ENCODE measurements around the gene TMEM176A.
"Not testable (repeated sequence)": the region's sequence is repeated elsewhere in the genome, so short reads cannot be mapped to it uniquely, and the experiment has no call there.

The TMEM176A gene, protein sequence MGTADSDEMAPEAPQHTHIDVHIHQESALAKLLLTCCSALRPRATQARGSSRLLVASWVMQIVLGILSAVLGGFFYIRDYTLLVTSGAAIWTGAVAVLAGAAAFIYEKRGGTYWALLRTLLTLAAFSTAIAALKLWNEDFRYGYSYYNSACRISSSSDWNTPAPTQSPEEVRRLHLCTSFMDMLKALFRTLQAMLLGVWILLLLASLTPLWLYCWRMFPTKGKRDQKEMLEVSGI

DNA sequence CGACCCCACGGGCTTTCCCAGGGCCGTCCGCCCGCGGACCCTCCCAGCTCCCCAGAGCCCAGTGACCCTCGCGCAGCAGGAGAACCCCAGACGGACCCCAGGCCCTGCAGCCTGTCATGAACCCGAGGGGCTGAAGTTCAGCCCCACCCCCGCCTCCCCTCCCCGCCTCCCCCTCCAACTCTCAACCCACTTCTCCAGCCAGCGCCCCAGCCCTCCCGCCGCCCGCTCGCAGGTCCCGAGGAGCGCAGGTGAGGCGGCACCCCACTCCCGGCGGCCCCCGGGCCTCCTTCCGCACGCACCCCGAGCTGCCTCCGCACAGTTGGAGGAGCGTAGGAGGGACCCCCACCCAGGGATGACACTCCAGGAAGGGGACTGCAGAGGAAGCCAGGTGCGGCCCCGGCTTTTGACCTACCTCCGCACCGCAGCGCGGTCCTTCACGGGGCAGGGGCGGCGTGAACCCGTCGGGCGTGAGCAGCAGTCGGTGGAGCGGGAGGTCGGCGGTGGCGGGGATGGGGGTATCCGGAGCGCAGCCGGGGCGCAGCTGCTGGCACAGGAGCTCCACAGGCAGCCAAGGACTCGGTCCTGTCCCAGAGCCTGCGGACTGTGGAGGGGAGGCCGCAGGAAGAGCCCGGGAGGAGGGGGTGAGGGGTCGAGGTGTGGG is at the start of gene TMEM176A:
TMEM176A (plus strand) TSS at position 189 of the 661 bp plus-strand sequence. CDS start 782 bp downstream, outside the sequence.
- no peak for DNase-seq

DNA sequence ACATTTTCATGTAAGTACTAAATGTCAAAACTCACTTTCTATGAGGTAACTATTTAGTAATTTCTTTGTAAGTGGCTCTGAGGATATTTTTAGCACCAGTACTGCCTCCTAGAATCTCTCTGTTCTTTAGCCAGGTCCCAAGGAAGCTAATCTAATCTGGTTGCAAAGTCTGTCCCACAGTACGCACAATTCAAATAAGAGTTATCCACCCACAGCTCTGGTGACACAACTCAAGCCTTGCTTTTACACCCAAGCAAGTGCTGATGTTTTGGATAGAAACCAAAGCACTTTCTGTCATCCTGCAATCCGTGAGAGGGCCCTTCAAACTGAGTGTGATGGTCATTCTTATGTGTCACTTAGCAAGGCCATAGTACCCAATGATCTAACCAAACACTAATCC is 48.9 kb upstream of the TMEM176A start:
- no peak for DNase-seq

DNA sequence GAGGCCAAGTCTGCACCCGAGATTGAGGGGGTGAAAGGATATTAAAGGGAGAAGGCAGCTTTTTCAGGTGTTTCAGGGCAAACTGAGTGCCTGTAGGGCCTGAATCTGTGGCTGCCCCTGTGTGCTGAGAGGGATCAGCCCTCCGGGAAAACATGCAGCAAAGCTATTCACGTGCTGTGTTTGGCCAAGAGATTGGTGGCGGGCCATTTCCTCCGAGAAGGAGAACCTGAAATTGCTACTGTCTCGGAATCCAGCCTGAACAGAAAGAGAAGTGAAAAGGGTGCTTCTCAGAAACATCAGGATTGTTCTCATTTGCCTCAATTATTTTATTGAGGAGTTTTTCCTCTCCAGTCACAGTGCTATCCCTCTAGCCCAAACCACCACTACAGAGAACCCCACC is 47.3 kb upstream of the TMEM176A start:
- no peak for DNase-seq

DNA sequence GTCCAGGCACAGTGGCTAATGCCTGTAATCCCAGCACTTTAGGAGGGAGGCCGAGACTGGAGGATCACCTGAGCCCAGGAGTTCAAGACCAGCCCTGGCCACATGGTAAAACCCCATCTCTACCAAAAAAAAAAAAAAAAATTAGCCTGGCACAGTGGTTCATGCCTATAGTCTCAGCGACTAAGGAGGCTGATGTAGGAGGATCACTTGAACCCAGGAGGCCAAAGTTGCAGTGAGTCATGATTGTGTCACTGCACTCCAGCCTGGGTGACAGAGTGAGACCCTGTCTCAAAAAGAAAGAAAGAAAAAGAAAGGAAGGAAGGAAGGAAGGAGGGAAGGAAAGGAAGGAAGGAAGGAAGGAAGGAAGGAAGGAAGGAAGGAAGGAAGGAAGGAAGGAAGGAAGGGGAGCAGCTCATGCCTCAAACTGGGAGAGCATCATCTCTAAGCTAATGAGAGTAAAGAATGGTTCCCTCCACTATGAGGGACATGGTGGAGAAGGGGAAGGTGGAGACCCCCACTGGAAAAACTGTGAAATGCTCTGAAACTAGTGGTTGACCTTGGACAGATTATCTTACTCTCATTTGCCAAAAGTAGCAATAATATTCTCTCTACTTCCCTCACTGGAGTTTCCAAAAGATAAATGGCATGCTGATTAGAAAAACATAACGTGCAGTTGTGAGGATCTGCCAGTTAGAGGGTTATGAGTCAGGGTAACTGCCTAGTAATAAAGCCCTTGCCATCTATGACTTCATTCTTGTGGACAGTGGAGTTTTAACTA is 46.6 kb upstream of the TMEM176A start:
- peak; percentile 24 for DNase-seq

DNA sequence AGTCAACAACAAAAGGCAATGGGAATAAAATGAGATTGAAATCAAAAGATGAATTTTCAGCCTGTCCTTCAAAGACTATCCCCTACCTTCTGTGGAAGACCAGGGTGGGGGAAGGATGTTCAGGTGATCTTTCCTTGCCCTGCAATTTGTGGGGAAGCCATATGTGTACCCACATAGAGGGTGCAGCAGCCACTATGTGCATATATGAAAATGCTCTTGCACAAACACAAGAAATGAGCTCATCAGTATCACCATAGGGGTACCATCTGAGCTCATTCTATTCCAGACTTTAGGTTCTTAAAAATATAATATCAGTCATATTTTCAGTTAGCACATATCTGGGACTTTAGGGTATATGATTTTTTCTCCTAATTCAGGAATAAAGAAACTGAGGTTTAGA is 45.6 kb upstream of the TMEM176A start:
- DNase-seq: no peak

DNA sequence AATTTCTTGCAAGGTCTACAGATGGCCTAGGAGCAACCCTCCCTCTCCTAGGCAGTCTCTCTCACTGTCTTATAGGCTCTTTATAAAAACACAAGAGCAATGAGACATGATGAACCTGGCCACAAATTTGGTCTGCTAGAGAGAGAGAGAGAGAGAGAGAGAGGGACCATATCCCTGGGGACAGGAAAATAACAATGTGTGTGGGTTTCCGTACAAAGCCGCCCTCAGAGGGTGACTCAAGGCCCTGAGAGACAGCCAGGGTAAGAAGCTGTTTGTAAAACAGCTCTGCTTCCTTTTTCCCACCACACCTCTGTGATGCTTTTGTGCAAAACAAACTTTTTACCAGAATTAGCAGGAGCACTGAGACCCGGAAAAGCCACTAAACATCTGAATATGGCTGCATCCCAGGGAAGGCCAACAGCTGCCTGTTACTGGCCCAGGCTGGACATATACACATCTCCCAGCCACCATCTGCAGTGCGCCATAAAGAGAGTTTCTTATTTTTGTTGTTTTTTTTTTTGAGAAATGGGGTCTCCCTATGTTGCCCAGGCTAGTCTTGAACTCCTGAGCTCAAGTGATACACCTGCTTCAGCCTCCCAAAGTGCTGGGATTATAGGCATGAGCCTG is 45.0 kb upstream of the TMEM176A start:
- DNase-seq: peak; percentile 75

DNA sequence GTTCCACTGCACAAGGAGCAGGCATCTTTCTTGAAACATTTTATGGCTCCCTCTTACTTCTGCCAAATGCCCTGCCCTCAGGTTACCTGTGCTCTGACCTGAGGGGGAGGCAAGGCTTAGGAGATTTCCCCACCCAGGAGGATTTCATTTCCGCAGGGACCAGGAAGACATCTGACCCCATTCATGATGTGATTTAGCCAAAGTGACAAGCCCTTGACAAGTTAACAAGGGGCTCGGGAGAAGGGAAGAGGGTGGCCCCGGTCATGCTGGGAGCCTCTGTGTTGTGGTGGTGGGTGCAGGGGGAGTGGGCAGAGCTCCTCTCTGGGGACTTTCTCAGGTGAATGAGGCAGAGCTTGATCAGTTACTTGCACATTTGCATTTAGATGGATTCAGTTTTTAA is 44.4 kb upstream of the TMEM176A start:
- DNase-seq: no peak

DNA sequence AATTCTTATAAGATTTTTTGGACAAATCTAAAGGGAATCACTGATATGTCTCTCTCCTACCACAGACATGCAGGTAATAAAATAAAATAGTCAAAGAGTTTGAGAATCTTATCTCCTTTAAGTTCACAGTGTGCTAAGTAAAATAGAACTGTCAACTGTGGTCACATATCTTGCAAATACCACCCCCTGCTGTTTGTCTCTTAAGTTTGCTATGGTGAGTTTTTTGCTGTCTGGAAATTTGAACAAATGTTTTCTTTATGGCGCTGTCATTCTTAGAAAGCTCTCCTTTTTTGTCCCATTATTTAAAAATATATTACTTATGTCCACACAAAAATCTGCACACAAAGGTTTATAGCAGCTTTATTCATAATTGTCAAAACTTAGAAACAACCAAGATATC is 43.7 kb upstream of the TMEM176A start:
- no peak for DNase-seq

DNA sequence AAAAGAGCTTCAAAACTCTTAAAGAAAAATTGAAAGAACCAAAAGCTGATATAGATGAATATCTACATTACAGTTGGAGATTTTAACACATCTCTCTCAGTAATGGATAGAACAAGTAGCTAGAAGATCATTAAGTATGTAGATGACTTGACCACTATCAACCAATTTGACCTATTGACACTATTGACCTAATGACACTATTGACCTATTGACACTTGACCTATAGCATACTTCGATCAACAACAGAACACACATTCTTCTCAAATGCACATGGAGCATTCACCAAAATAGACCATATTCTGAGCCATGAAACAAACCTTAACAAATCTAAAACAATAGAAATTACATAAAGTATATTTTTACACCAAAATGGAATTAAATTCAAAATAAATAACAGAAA is 41.1 kb upstream of the TMEM176A start:
- DNase-seq: no peak

DNA sequence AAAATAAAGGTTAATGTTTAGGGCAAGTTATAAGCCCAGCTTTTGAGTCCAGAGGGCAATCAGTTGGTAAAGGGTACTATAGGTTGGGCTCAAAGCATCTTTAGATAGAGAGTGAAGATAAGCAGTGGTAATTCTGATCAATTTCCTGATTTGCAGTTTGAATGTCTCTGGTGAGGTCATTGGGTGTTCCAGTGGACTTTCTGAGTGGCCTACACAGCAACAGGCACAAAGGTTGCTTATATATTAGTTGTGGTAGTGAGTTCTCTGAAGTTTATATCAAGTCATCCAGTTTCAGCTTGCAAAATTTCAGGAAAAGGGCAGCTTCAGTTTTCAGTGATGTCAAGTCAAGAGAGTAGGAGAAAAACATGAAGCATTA is 34.2 kb upstream of the TMEM176A start:
- no peak for DNase-seq

DNA sequence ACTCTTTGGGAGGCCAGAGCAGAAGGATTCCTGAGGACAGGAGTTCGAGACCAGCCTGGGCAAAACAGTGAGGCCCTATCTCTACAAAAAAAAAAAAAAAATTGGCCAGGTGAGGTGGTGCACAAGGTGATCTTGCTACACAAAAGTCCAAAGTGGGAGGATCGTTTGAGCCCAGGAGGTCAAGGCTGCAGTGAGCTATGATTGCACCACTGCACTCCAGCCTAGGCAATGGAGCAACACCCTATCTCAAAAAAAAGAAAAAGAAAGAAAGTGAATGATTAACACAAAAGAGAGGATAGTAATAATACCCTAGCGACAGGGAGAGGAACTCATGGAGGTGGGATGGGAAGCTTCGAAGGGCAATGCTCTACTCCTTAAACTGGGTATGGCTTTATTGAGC is 30.8 kb upstream of the TMEM176A start:
- DNase-seq: no peak

DNA sequence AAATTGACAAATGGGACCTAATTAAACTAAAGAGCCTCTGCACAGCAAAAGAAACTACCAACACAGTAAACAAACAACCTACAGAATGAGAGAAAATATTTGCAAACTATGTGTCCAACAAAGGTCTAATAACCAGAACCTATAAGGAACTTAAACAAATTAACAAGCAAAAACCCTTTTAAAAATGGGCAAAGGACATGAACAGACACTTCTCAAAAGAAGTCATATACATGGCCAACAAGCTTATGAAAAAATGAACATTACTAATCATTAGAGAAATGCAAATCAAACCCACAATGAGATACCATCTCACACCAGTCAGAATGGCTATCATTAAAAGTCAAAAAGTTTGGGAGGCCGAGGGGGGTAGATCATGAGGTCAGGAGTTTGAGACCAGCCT is 26.4 kb upstream of the TMEM176A start:
- not testable (repeated sequence) for DNase-seq

DNA sequence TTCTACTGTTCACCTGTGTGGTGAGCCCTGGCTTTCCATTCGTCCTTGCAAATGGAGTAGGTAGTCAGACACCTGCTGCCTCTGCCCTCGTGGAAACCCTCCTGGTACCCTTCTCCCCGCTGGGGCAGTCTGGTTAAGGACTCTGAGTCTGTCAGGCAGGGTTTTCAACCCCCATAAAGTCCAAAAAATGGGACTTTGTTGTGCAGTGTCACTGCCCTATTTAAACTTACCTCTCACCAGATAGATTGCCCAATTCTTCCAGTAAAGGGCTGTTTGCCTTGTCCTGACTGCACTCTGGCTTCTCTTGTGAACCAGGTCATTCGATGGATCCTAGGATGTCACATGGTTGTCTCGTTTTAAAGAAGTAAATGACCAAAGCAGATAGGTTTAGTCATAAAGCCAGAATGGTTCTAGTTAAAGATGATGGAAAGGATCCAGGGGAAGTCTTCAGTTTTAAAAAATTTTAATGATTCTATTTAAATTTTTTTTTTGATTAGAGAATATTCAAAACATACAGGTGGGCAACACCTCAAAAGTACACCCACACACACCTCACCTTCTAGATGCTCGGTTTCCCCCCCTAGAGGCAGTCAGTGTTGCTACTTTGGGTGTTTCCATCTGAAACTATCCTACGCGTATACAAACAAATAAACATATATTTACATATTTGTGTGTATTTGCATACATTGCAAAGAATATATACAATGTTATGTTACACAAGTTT is 22.4 kb upstream of the TMEM176A start:
- DNase-seq: no peak

DNA sequence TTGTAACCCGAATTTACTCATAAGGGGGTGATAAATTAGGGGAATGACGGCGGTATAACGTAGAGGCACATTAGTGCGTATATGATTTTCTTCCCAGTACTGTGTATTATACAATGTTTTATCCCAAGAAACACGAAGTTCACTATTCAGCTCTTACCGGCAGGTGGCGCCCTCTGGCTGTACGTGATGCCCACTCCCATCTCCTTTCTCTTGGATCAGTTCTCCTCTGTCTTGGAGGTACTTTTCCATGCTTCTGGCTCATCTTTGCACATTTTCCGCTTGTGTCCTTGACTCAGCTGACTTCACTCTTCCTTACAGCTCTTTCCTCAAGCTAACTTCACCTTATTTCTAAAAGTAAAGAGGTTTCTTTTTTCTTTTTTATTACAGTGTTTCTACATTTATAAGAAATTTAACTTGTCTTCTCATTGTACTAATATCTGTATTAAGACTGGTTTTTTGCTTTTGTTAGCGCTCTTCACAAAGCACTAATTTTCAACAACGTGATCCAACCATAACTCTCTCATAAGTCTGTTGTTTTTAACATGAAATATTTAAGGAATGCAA is 21.7 kb upstream of the TMEM176A start:
- peak; percentile 66 for DNase-seq

DNA sequence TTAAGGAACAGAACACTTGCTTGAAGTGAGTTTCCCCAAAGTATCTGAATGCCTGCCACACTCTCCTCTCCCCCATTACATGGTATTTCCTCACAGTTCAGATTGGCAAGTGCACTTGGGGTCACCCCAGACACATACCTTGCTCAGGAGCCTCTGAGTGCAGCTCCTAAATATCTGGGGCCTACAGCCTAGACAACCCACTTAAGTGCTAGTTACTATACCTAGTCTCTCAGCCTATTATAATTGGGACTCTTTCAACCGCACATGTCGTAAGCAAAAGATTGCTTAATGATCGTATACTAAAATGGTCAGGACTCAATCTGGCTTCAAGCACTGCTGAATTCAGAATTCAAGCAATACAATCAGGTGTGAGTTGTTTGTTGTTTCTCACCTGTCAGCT is 20.3 kb upstream of the TMEM176A start:
- no peak for DNase-seq

DNA sequence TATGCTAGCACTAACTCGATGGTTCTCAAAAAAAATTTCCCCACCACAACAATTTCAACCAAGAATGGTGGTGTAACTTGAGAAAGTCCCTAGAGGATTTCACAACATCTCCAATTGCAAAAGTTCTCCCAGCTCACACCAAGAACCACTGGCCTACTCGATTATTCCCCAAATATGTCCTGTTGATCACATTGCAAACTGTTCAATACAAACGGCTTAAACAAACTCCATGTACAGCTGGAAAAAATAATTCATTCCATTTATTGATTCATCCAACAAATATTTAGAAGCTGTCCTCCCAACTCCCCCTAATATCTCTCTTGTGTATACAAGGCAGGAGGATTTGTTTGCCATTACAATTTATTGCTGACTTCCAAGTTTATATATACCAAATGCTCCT is 19.5 kb upstream of the TMEM176A start:
- no peak for DNase-seq

DNA sequence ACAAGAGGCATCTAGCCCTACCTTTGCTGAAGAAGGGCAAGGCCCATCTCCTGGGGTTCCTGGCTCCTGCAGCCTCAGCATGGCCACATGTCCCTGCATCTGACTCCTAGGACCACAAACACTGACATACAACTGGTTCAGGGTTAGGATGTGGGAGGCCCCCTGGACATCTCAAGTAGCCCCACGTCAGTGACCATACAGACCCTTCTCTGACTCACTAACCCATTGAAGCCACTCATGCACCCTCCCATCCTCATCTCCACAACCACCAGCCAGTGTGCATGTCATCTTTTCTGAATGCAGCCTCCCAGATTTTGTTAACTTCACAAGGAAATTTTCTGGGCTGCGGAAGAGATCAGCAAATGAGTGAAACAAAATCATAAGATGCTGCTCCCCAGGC is 18.6 kb upstream of the TMEM176A start:
- no peak for DNase-seq

DNA sequence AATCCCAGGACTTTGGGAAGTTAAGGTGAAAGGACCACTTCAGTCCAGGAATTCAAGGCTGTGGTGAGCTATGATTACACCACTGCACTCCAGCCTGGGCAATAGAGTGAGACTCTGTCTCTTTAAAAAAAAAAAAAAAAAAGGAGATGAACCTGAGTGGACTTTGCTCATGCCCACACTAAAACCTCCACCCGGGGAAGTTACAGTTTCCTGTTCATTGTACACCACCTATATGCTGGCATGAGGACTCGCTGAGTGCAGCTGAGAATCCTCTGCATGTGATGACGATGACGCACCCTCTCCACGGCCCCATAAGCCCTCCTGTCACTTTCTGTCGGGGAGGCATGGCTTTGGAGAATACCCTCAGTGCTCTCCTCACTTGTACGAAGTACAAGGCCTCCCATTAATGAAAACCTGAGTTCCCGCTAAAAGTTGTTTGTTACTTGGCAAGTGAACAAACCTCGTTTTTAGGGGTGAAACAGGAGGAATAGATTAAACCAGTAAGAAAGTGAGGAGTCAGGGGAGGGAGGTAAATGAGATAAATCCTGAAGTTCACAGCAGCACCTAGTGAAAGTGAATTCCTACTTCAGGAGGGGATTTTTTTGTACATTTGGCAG is 16.3 kb upstream of the TMEM176A start:
- DNase-seq: no peak

DNA sequence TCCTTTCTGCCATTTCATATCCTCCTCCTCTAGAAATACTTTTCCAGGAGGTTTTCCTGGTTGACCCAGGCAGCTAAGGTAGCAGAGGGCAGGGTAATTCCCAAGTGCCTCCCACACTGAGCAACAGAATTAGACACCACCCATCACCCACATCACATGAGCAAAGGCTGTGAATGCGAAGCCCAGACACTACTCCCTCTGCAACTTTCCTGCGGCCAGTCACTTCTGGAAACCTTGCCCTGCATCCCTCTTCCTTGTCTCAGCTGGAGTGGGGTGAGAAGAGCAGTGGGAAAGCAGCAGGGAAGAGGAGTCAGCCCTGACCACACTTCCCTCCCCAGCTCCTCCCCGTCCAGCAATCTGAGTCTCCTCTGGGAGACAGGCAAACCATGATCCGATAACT is 15.6 kb upstream of the TMEM176A start:
- no peak for DNase-seq

DNA sequence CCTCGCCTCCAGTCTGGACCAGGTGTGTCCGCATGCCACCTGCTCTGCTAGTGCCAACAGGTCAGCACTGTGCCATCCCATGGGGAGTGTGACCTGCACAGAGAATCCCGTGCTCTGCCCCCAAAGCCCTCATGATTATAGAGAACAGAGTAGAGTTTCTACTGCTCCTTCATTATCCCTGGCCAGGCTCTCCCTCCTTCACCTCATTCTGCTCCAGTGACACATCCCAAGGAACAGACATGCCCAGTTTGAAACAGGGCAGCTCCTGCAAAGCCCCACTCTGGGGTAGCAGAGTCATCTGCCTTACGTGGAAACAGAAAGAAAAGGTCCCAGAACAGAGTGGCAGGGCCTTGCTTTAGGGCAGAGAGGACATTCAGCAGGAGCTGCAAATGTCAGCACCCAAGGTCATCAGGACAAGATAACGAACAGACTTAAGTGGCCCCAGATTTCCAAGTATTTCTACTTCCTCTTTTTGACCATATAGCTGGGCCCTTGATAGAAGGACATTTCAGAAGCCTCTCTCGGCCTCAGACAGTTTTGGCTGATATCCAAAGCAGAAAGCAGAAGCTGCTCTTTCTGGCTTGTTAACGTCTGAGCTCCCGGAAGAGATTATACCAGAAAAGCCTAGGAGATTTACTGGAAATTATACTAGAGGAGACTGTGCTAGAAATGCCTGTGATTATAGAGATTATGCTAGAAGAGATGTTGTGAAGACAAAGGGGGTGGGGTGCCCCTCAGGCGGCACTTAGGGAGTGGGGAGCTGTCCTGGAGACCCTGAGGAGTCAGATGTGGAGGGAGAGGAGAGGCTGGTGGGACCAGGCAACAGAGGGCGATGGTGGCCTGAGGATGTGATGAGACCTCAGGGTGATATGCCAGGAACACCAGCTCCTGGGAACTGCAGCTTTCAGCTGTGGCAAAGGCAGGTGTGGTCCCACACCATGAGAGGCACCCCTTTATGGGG is 13.0 kb upstream of the TMEM176A start:
- DNase-seq: no peak

All from stimulated activated naive CD4-positive, alpha-beta T cell treated with Interleukin-2 at 50 U/mL for 16 hours (primary cell).